GM19467 (cell line): ENCODE data around the gene GNA14.
A peak's percentile ranks its signal among the peaks of the same experiment; 100 is the strongest.
"Not testable (repeated sequence)": the region's sequence is repeated elsewhere in the genome, so short reads cannot be mapped to it uniquely, and the experiment has no call there.

Experiments
- ATAC-seq: cut with Tn5 transposase; IDR thresholded peaks from one replicate; pipeline ENCODE4 v1.9.1; 2021; ENCODE audit warnings: mild to moderate bottlenecking, moderate library complexity; ENCODE audit not compliant: unreplicated experiment

GNA14 gene

GRCh38 chr9:77455312-77455927 lies 192.7 kb downstream of the GNA14 start:
- peak; percentile 44 for ATAC-seq

- ATAC-seq = no peak
Observed at GRCh38 chr9:77454663-77455062, 193.5 kb downstream of the GNA14 start.

GRCh38 chr9:77453825-77454647 lies 194.1 kb downstream of the GNA14 start:
- ATAC-seq = no peak

- ATAC-seq = no peak
Observed at GRCh38 chr9:77451507-77451906, 196.6 kb downstream of the GNA14 start.

GRCh38 chr9:77450085-77450475 lies 198.0 kb downstream of the GNA14 start:
- no peak for ATAC-seq

- ATAC-seq = no peak
Observed at GRCh38 chr9:77449240-77450084, 198.7 kb downstream of the GNA14 start.

GRCh38 chr9:77447646-77448045 lies 200.5 kb downstream of the GNA14 start:
- no peak for ATAC-seq

GRCh38 chr9:77442436-77442835 lies 205.7 kb downstream of the GNA14 start:
- ATAC-seq = no peak

- ATAC-seq = not testable (repeated sequence)
Observed at GRCh38 chr9:77441124-77441523, 207.0 kb downstream of the GNA14 start.

GRCh38 chr9:77440057-77440456 lies 208.1 kb downstream of the GNA14 start:
- no peak for ATAC-seq

- ATAC-seq = no peak
Observed at GRCh38 chr9:77438653-77439052, 209.5 kb downstream of the GNA14 start.

- no peak for ATAC-seq
Observed at GRCh38 chr9:77435688-77436087, 212.4 kb downstream of the GNA14 start.

GRCh38 chr9:77435277-77435676 lies 212.8 kb downstream of the GNA14 start:
- ATAC-seq = no peak

GRCh38 chr9:77433675-77434445 lies 214.3 kb downstream of the GNA14 start:
- ATAC-seq = peak; percentile 72

- ATAC-seq = no peak
Observed at GRCh38 chr9:77432053-77432452, 216.1 kb downstream of the GNA14 start.

GRCh38 chr9:77429928-77430327 lies 218.2 kb downstream of the GNA14 start:
- ATAC-seq = no peak

- no peak for ATAC-seq
Observed at GRCh38 chr9:77427256-77427927, 220.7 kb downstream of the GNA14 start.

- no peak for ATAC-seq
Observed at GRCh38 chr9:77426712-77427111, 221.4 kb downstream of the GNA14 start.

GRCh38 chr9:77424993-77425392 lies 223.1 kb downstream of the GNA14 start:
- ATAC-seq = no peak

GRCh38 chr9:77423841-77424240 lies 224.3 kb downstream of the GNA14 start:
- ATAC-seq = no peak
